Panc1 (cell line): ENCODE measurements around the gene GPHN. TPM values are rescaled to one million over a fixed set of nuclear protein-coding genes. Genes with fewer than 3 reads are reported as not detected.

Source experiments
- ATAC-seq: fragments of 200-7000 bp; cut with Tn5 transposase; 2 replicates; pipeline ENCODE4 v1.9.1; 2020; ENCODE audit warnings: mild to moderate bottlenecking, moderate library complexity
- BruUV-seq: library from RNA; stranded (reverse); fragments of 400-500 nt; replicated peaks from 2 replicates; lab custom pipeline; 2021; lab: Mats Ljungman, UMichigan
- CTCF ChIA-PET: fragments of 300-600 bp; sonication (Branson Sonifier 250); formaldehyde crosslinking; loops from one replicate; lab custom pipeline; 2022; ENCODE audit warnings: antibody characterized with exemption; lab: Charles Lee
- POLR2A ChIA-PET: fragments of 300-600 bp; sonication (Branson Sonifier 250); formaldehyde crosslinking; loops from one replicate; lab custom pipeline; 2022; ENCODE audit warnings: antibody characterized with exemption; lab: Charles Lee
- DNase-seq: peaks from one replicate; pipeline ENCODE4 v3.0.0-alpha.2; 2010; ENCODE audit warnings: low read depth, low spot score
- H3K27ac ChIP-seq: 2 replicates; pipeline ENCODE4 v1.5.1; 2011; ENCODE audit warnings: mild to moderate bottlenecking, low read length, inconsistent platforms
- H3K27me3 ChIP-seq: fragments of 200-500 bp; sonication (Bioruptor generic); 2 replicates; pipeline ENCODE4 v1.6.0; 2014; ENCODE audit warnings: low read length, inconsistent platforms; ENCODE audit not compliant: control insufficient read depth, insufficient read depth
- H3K36me3 ChIP-seq: fragments of 200-500 bp; sonication (Bioruptor generic); 2 replicates; pipeline ENCODE4 v1.5.1; 2014; ENCODE audit warnings: inconsistent platforms, mild to moderate bottlenecking, low read length, moderate library complexity; ENCODE audit not compliant: control insufficient read depth, insufficient read depth
- H3K4me1 ChIP-seq: 2 replicates; pipeline ENCODE4 v1.5.1; 2011; ENCODE audit warnings: inconsistent platforms, mild to moderate bottlenecking, low read length, moderate library complexity; ENCODE audit not compliant: control insufficient read depth, insufficient read depth
- H3K4me3 ChIP-seq, 2 experiments: 2 replicates each; pipeline ENCODE4 v1.5.1; 2011 to 2012; ENCODE audit warnings: low read depth in 2 of 2, low read length in 2 of 2, mild to moderate bottlenecking in 2 of 2, inconsistent platforms in 1 of 2, moderate library complexity in 1 of 2
- H3K9me3 ChIP-seq: fragments of 200-500 bp; sonication (Bioruptor generic); 2 replicates; pipeline ENCODE4 v1.5.1; 2014; ENCODE audit warnings: low read depth, mild to moderate bottlenecking, inconsistent platforms, low read length, moderate library complexity; ENCODE audit not compliant: control insufficient read depth, insufficient read depth
- POLR2AphosphoS5 ChIP-seq: IDR thresholded peaks from 2 replicates; pipeline ENCODE4 v1.6.1; 2012; ENCODE audit warnings: mild to moderate bottlenecking, low read depth, low read length, moderate library complexity
- SIN3A ChIP-seq: IDR thresholded peaks from 2 replicates; pipeline ENCODE4 v1.6.1; 2012; ENCODE audit warnings: low read depth, mild to moderate bottlenecking, low read length, moderate library complexity, borderline replicate concordance; ENCODE audit not compliant: insufficient read depth
- TCF7L2 ChIP-seq: IDR thresholded peaks from 2 replicates; pipeline ENCODE4 v1.6.1; 2011; ENCODE audit warnings: mild to moderate bottlenecking, low read depth, low read length, inconsistent platforms
- in situ Hi-C: cut with HindIII; loops from 2 replicates; pipeline ENCODE4 v1.10.0; 2016; ENCODE audit warnings: low sequenced_read_pairs, low pct_unique_long_range_greater_than_20kb
- intact Hi-C: fragments of 100-400 bp; cut with micrococcal nuclease; formaldehyde crosslinking; loops from one replicate; pipeline ENCODE4 v1.10.0; 2022; ENCODE audit not compliant: unreplicated experiment
- total RNA-seq: library from RNA; stranded (reverse); gene quantifications from one replicate; pipeline ENCODE4 v1.2.1, GENCODE V29; 2021; ENCODE audit not compliant: unreplicated experiment
- TF ChIP-seq, protein P1 (sequence below), 2 experiments: IDR thresholded peaks; 2 replicates each; pipeline ENCODE4 v1.6.1; 2011 to 2012; ENCODE audit warnings: low read depth in 2 of 2, control low read depth in 1 of 2, low read length in 1 of 2, mild to moderate bottlenecking in 1 of 2, moderate library complexity in 1 of 2; ENCODE audit not compliant: insufficient read depth in 1 of 2
- TF ChIP-seq, protein P2 (sequence below): fragments of 450-650 bp; IDR thresholded peaks from 2 replicates; pipeline ENCODE4 v1.5.1; 2017; ENCODE audit warnings: mild to moderate bottlenecking

Gene GPHN
- total RNA-seq, 1 experiment from 2014 or later, result 26.6 TPM

- DNase-seq, result no peak
- no peak for ATAC-seq
- BruUV-seq, result no TSS peak
- H3K27me3 ChIP-seq, result no peaks in the 10 kb centered on the region
- no peak overlapping the region for H3K4me3 ChIP-seq
- H3K4me1 ChIP-seq, result no peaks in the 10 kb centered on the region
- peaks cover 3% of the 10 kb centered on the region; the same call in 1 of the 2 replicates for H3K36me3 ChIP-seq
- intact Hi-C loops, result no loop called here
- no peak for TF ChIP-seq TCF7L2
- TF ChIP-seq, protein P1, sequence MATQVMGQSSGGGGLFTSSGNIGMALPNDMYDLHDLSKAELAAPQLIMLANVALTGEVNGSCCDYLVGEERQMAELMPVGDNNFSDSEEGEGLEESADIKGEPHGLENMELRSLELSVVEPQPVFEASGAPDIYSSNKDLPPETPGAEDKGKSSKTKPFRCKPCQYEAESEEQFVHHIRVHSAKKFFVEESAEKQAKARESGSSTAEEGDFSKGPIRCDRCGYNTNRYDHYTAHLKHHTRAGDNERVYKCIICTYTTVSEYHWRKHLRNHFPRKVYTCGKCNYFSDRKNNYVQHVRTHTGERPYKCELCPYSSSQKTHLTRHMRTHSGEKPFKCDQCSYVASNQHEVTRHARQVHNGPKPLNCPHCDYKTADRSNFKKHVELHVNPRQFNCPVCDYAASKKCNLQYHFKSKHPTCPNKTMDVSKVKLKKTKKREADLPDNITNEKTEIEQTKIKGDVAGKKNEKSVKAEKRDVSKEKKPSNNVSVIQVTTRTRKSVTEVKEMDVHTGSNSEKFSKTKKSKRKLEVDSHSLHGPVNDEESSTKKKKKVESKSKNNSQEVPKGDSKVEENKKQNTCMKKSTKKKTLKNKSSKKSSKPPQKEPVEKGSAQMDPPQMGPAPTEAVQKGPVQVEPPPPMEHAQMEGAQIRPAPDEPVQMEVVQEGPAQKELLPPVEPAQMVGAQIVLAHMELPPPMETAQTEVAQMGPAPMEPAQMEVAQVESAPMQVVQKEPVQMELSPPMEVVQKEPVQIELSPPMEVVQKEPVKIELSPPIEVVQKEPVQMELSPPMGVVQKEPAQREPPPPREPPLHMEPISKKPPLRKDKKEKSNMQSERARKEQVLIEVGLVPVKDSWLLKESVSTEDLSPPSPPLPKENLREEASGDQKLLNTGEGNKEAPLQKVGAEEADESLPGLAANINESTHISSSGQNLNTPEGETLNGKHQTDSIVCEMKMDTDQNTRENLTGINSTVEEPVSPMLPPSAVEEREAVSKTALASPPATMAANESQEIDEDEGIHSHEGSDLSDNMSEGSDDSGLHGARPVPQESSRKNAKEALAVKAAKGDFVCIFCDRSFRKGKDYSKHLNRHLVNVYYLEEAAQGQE (IDR thresholded peaks at IDR 0.05; ENCODE audit: insufficient read depth in 1 of 2, low read depth in 2 of 2, low read length in 1 of 2), result no peak
- TF ChIP-seq SIN3A, result no peak
- TF ChIP-seq POLR2AphosphoS5, result no peak
- TF ChIP-seq, protein P2, sequence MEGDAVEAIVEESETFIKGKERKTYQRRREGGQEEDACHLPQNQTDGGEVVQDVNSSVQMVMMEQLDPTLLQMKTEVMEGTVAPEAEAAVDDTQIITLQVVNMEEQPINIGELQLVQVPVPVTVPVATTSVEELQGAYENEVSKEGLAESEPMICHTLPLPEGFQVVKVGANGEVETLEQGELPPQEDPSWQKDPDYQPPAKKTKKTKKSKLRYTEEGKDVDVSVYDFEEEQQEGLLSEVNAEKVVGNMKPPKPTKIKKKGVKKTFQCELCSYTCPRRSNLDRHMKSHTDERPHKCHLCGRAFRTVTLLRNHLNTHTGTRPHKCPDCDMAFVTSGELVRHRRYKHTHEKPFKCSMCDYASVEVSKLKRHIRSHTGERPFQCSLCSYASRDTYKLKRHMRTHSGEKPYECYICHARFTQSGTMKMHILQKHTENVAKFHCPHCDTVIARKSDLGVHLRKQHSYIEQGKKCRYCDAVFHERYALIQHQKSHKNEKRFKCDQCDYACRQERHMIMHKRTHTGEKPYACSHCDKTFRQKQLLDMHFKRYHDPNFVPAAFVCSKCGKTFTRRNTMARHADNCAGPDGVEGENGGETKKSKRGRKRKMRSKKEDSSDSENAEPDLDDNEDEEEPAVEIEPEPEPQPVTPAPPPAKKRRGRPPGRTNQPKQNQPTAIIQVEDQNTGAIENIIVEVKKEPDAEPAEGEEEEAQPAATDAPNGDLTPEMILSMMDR, result no peak
- ChIA-PET CTCF (no interaction called here), POLR2A (no interaction called here)
- no peak overlapping the region for H3K27ac ChIP-seq
- no peaks in the 10 kb centered on the region for H3K9me3 ChIP-seq
- in situ Hi-C loops, result no loop called here
Measured at GRCh38 chr14:66923251-66923650, 415.3 kb downstream of the GPHN start.

- ATAC-seq (no peak), DNase-seq (no peak)
- H3K27me3 ChIP-seq, result no peaks in the 10 kb centered on the region
- H3K4me1 ChIP-seq, result no peaks in the 10 kb centered on the region
- POLR2A ChIA-PET, result no interaction called here
- in situ Hi-C loops (no loop called here), intact Hi-C loops (no loop called here)
- no TSS peak for BruUV-seq
- TF ChIP-seq, protein P1 (IDR thresholded peaks at IDR 0.05; ENCODE audit: insufficient read depth in 1 of 2, low read depth in 2 of 2, low read length in 1 of 2), result no peak
- TF ChIP-seq POLR2AphosphoS5 (no peak), SIN3A (no peak), TCF7L2 (no peak)
- TF ChIP-seq, protein P2, result no peak
- CTCF ChIA-PET, result no interaction called here
- no peak overlapping the region for H3K27ac ChIP-seq
- no peak overlapping the region for H3K4me3 ChIP-seq
- H3K36me3 ChIP-seq, result no peaks in the 10 kb centered on the region
- peaks cover 24% of the 10 kb centered on the region for H3K9me3 ChIP-seq
Measured at GRCh38 chr14:66939409-66939808, 431.5 kb downstream of the GPHN start.
